ENCODE data around the gene C21orf91.
"Not testable (repeated sequence)": the region's sequence is repeated elsewhere in the genome, so short reads cannot be mapped to it uniquely, and the experiment has no call there.

Gene C21orf91

DNA sequence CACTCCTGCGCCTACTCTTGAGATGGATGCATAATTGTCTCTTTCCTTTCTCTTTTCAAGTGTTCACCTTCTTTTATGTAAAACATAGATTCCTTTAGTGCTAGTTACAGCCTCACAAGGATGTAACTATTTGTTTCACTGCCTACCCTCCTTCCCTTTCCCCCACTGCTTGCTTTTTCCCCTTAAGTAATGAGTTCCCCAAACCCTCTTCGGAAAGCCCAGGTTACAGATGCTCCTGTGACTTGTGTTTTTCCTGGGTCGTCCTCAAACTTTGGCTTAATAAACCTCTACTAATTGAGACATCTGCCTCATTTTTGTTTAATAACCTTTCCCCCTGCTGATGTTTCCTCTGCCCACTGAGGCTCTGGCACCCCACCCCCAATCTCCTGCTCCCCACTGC, 39.2 kb downstream of the C21orf91 start:
- TF ChIP-seq POLR2A (IDR thresholded peaks at IDR 0.05; ENCODE audit: low read depth, low read length): no peak
- DNase-seq (ENCODE audit: insufficient read length, low spot score) (no peak), FAIRE-seq (no peak)

DNA sequence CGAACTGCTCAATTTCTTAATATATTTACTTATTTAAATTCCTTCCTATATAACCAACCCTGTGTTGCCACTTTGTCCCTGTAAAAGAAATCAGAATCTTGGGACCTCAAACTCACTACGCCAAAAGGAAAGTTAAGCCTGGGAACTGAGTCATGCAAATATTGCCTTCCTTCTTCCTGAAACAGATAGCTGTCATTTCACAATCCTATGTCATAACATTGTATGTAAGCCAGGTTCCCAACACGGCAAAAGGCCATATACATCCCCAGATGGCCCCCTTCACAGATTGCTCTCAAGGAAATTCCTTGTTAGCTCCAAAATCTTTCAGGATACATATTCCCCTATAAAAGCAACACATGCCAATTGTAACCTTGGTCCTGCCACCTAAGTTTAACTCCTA, 39.7 kb downstream of the C21orf91 start:
- no peak for TF ChIP-seq POLR2A (IDR thresholded peaks at IDR 0.05; ENCODE audit: low read depth, low read length)
- no peak for FAIRE-seq
- no peak for DNase-seq (ENCODE audit: insufficient read length, low spot score)

GRCh38 chr21:17777072-17777765, 41.9 kb downstream of the C21orf91 start:
- no peak for FAIRE-seq
- no peak for DNase-seq (ENCODE audit: insufficient read length, low spot score)
- TF ChIP-seq POLR2A (IDR thresholded peaks at IDR 0.05; ENCODE audit: low read depth, low read length): no peak

DNA sequence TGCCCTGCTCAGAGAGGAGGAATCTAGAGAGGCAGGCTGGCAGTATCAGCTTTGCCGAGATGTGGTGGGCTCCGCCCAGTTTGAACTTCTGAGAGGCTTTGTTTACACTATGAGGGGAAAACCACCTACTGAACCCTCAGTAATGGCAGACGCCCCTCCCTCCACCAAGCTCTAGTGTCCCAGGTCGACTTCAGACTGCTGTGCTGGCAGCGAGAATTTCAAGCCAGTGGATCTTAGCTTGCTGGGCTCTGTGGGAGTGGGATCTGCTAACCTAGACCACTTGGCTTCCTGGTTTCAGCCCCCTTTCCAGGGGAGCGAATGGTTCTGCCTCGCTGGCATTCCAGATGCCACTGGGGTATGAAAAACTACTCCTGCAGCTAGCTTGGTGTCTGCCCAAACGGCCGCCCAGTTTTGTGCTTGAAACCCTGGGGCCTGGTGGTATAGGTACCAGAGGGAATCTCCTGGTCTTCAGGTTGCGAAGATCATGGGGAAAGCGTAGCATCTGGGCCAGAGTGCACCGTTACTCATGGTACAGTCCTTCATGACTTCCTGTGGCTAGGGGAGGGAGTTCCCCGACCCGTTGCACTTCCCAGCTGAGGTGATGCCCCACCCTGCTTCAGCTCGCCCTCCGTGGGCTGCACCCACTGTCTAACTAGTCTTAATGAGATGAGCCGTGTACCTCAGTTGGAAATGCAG, 43.6 kb downstream of the C21orf91 start:
- no peak for TF ChIP-seq POLR2A (IDR thresholded peaks at IDR 0.05; ENCODE audit: low read depth, low read length)
- DNase-seq (ENCODE audit: insufficient read length, low spot score): no peak
- FAIRE-seq: no peak

- FAIRE-seq; DNase-seq (ENCODE audit: insufficient read length, low spot score): not testable (repeated sequence)
Observed at GRCh38 chr21:17775021-17775420, 44.1 kb downstream of the C21orf91 start.

DNA sequence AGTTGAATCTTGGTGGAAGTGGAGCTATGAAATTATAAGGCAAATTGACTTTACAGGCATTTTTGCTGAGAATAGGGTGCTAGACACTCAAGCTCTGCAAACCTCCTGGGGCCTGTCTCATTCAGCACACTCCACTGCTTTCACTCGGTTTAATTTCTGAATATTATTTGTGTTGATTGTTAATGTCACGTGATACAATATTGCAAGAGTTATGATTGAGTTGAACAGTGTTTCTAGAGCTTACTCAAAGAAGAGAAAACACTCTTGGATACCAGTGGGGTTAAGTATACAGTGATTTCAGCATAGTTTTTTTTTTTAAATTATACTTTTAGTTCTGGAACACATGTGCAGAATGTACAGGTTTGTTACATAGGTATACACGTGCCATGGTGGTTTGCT, 49.7 kb downstream of the C21orf91 start:
- TF ChIP-seq POLR2A (IDR thresholded peaks at IDR 0.05; ENCODE audit: low read depth, low read length): no peak
- no peak for FAIRE-seq
- no peak for DNase-seq (ENCODE audit: insufficient read length, low spot score)

DNA sequence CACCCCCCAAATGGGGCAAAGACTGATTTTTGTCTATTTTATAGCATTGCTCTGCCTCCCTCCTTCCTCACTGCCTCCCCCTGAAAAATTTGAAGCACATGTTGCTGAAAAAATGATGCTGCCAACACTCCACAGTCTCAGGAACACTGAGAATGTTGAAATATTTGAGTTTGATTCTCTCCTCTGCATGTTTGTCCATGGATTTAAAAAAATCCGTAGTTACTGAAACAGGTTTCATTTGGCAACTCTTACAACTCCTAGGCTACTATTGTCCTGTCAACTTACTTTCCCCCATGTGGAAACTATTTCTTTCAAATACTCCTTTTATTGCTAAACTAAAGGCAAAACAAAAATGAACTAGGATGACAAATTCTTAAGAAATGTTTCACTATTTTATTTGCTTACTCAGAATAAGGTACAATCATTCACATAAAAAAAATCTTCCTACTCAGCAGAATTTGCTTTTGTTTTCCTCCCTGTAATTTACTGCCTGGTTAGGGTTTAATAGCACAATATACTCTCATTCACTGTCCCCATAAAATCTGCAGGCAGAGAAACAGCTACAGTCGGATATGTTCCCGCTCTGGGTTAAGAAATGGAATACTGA, 50.2 kb downstream of the C21orf91 start:
- no peak for TF ChIP-seq POLR2A (IDR thresholded peaks at IDR 0.05; ENCODE audit: low read depth, low read length)
- DNase-seq (ENCODE audit: insufficient read length, low spot score) (no peak), FAIRE-seq (no peak)

GRCh38 chr21:17765207-17765606, 53.9 kb downstream of the C21orf91 start:
- no peak for TF ChIP-seq POLR2A (IDR thresholded peaks at IDR 0.05; ENCODE audit: low read depth, low read length)
- DNase-seq (ENCODE audit: insufficient read length, low spot score) (no peak), FAIRE-seq (no peak)

- FAIRE-seq (no peak), DNase-seq (ENCODE audit: insufficient read length, low spot score) (no peak)
- TF ChIP-seq POLR2A (IDR thresholded peaks at IDR 0.05; ENCODE audit: low read depth, low read length): no peak
Observed at GRCh38 chr21:17763288-17764037, 55.7 kb downstream of the C21orf91 start.

- FAIRE-seq: no peak
- no peak for TF ChIP-seq POLR2A (IDR thresholded peaks at IDR 0.05; ENCODE audit: low read depth, low read length)
- no peak for DNase-seq (ENCODE audit: insufficient read length, low spot score)
Observed at GRCh38 chr21:17759511-17760178, 59.5 kb downstream of the C21orf91 start.

- no peak for DNase-seq (ENCODE audit: insufficient read length, low spot score)
- no peak for TF ChIP-seq POLR2A (IDR thresholded peaks at IDR 0.05; ENCODE audit: low read depth, low read length)
- FAIRE-seq: no peak
Observed at GRCh38 chr21:17758683-17759082, 60.5 kb downstream of the C21orf91 start.

- no peak for DNase-seq (ENCODE audit: insufficient read length, low spot score)
- FAIRE-seq: no peak
Observed at GRCh38 chr21:17757671-17758070, 61.5 kb downstream of the C21orf91 start.

GRCh38 chr21:17753736-17754135, 65.4 kb downstream of the C21orf91 start:
- no peak for DNase-seq (ENCODE audit: insufficient read length, low spot score)
- no peak for FAIRE-seq
- no peak for TF ChIP-seq POLR2A (IDR thresholded peaks at IDR 0.05; ENCODE audit: low read depth, low read length)

More at GRCh38 chr21:17757671-17758070, 61.5 kb downstream of the C21orf91 start:
- TF ChIP-seq POLR2A (IDR thresholded peaks at IDR 0.05; ENCODE audit: low read depth, low read length): no peak

DNA sequence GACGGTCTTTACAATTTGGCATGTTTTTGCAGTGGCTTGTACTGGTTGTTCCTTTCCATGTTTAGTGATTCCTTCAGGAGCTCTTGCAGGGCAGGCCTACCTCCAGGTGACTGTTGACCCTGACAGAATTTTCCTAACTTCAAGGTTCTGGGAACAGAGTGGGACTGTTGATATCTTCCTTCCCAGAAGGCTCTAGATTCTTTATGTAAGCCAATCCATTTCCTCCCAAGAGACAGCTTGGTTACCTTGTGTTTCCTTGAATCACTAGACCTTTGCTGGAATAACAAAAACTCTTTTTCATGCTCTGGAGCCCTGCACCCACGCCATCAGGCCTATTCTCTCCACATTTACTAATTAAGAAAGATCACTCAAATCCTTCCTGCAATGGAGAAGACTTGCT, 67.0 kb downstream of the C21orf91 start:
- no peak for TF ChIP-seq POLR2A (IDR thresholded peaks at IDR 0.05; ENCODE audit: low read depth, low read length)
- no peak for DNase-seq (ENCODE audit: insufficient read length, low spot score)
- no peak for FAIRE-seq

All from H54 (cell line).